GM18526 (cell line): ENCODE data around the gene FOLR3.

Experiments used
- POLR2A ChIP-seq: IDR thresholded peaks from 3 replicates; pipeline ENCODE4 v1.6.1; 2011; ENCODE audit not compliant: insufficient read length; ENCODE audit errors: extremely low read depth

Gene FOLR3

DNA sequence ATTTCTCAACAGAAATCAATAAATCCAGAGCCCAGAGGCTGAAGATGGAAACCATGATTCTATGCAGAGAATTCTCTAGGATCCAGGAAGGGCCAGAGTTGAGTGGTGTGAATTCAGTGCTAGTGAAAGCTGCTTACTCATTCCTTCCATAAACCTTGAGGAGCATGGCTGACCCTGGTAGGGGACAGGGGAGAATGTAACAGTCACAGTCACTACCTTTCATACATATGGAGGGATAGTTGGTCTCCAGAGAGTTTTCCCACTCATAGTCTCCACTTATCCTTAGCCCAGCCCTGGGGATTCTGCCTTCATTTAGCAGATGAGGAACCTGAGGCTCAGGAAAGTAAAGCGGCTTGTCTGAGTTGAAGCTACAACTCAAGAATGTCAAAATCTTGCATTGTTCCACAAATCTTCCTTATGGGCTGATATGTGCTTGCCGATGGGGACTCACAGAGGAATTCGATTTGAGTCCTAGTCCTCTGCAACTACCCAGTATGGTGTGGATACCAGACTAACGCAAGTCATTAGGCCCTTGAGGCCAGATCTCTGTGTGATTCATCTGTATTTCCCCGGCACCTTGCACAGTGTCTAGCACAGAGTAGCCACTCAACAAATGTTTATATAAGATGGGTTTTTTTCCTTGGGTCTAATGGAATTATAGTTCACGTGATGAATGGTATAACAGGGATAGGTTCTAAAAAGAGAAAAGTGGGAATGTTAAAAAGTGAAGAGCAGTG is 19.3 kb upstream of the FOLR3 start:
- TF ChIP-seq POLR2A: no peak

DNA sequence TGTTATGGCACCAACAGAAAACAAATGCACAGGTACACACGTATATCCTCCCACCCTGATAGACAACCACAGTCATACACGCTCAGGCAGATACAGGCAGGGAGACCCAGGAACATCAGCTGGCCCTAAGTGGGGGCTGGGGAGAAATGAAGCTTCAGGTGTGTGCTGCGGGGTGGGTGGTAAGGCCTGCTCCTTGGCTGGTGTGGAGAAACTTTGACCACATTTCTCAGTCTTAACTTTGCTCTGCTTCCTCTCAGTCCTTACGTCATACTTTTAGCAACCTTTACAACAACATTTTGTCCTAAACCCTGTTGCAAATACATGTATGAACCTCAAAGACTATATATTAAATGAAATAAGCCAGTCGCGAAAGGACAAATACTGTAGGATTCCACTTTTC is 16.3 kb upstream of the FOLR3 start:
- TF ChIP-seq POLR2A: no peak

DNA sequence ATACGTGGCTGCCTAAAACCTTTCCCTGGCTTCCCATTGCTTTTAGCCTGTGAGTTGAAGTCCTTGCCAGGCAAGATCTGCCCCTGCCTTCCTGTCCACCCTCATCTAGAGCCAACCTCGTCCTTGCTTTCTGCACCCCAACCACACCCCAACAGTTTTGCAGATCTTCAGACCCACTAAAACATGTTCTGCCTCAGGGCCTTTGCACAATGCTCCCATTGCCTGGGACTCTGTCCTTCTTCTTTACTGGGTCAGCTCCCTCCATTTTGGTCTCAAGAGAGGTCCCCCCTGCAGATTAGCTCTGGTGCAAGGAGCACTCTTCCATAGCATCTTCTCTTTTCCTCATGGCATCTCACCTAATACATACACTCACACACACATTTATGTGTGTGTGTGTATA is 14.6 kb upstream of the FOLR3 start:
- TF ChIP-seq POLR2A: no peak

DNA sequence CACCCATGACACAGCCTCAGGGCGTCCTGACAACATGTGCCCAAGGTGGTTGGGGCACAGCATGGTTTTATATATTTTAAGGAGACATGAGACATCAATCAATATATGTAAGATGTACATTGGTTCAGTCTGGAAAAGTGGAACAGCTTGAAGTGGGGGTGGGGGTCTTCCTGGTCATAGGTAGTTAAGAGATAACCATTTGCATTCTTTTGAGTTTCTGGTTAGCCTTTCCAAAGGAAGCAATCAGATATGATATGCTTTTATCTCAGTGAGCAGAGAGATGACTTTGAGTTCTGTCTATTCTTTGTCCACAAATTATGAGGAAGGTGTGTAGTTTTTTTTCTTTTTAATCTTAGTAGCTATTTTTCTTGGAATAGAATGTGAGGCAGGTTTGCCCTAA is 12.9 kb upstream of the FOLR3 start:
- no peak for TF ChIP-seq POLR2A

DNA sequence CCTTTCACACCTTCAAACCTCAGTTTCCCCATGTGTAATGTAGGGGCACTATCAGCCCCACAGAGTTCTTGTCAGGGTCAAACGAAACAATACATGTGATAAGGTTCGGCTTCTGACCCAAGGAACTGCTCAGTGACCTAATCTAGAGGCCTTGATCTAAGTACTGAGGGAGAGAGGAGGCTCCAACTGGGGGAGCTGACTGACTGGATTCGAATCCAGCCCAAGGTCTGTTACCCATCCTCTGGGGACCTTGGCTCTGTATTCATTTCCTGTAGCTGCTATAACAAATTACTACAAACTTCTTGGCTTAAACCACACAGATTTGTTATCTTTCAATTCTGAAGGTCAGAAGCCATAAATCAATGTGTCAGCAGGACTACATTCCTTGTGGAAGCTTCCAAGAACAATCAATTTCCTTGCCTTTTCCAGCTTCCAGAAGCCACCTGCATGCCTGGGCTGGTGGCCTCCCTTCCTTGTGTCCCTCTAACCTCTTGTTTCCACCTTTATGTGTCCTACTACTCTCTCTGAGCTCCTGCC is 12.3 kb upstream of the FOLR3 start:
- no peak for TF ChIP-seq POLR2A

DNA sequence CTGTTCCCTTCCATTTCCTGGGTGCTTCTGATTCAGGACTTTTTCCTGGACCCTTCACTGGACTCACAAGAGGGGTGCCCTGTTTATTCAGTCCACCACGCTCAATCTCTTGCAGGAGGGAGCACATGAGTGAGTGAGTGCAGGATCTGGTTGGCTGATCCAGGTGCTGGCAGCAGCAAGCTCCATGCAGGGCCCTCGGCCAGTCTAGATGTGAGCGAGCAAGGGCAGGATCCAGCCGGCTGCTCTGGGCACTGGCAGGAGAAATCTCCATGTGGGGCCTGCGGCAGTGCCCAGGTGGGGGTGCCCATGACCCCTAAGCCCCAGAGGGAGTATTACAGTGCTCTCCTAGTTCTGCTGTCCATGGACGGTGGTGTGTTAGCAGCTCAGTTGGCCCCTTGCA is 11.5 kb upstream of the FOLR3 start:
- TF ChIP-seq POLR2A: no peak

DNA sequence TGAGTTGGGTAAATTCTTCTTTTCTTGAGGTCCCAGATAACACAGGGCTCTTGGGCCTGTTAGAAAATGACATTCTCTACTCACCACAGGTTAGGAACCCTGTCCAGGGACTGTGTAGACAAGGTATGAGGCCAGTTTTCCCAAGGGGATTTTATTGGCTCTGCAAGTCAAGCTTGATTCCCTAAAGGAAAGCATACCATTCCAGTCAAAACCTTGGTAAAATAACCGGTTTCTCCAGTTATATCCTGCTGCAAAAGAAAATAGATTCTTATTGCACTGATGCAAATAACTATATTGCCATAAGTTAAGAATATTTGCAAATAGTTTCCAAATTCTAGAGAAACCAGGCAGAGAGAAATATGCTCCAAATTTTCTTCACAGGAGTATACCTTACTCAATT is 9.6 kb upstream of the FOLR3 start:
- no peak for TF ChIP-seq POLR2A

DNA sequence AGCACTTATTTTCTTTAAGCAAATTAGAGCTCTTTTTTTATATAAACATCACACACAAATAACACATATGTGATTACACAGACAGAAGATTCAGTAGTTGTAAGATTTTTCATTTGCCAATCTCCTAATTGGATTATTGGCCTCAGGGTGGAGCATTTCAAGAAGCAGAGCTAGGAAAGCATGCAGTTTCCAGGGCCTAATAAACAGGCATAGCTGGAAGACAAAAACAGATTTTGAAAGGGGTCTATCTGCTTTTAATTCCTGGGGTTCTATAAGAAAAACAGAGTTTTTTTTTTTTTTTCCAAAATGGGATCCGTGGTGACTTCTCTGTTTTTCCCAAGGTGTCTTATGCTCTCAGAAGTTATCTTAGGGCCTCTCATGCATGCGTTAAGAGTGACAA is 7.6 kb upstream of the FOLR3 start:
- no peak for TF ChIP-seq POLR2A

DNA sequence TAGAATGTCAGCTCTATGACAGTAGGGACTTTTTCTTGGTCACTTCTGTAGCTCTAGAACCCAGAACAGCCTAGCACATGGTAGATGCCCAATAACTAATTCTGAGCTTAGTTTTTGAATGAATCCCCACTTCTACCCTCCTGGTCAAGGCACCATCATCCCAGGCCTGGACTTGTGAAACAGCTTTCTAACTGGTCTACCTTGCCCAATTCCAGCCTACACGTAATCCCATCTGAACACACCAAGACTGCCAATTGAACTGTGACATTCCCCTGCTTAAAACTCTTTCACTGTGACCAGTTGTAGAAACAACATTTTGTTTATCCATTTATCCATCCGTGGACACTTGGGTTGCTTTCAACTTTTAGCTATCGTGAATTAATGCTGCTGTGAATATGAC is 6.1 kb upstream of the FOLR3 start:
- no peak for TF ChIP-seq POLR2A

- TF ChIP-seq POLR2A: no peak
Measured at GRCh38 chr11:72132646-72133045, 2.9 kb upstream of the FOLR3 start.

- TF ChIP-seq POLR2A: no peak
Measured at GRCh38 chr11:72135891-72136683, 562 bp downstream of the FOLR3 start.

GRCh38 chr11:72136684-72137262 is 1.2 kb downstream of the FOLR3 start:
- no peak for TF ChIP-seq POLR2A

- no peak for TF ChIP-seq POLR2A
Measured at GRCh38 chr11:72138821-72139390, 3.4 kb downstream of the FOLR3 start.

DNA sequence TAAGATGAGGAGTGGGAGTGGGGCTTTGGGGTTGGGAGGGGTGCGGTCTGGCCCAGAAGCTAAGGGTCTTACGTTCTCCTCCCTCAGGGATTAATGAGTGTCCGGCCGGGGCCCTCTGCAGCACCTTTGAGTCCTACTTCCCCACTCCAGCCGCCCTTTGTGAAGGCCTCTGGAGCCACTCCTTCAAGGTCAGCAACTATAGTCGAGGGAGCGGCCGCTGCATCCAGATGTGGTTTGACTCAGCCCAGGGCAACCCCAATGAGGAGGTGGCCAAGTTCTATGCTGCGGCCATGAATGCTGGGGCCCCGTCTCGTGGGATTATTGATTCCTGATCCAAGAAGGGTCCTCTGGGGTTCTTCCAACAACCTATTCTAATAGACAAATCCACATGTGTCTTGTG is 4.0 kb downstream of the FOLR3 start:
- TF ChIP-seq POLR2A: no peak

GRCh38 chr11:72140661-72141060 is 5.1 kb downstream of the FOLR3 start:
- no peak for TF ChIP-seq POLR2A

DNA sequence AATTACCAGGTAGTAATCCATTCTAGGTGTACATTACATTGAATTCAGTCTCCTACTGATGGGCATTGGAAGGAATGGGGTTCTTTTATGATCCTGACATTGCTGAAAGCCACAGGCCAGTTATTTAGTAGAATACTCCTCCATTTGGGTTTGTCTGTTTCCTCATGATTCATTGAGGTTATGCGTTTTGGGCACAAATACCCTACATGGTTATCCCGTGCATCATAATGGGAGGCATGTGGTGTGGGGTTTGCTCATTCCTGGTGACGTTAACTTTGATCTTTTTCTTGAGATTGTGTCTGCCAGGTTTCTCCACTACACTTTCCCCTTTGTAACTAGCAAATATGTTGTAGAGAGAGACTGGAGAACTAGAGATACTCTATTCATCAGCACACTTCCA is 5.5 kb downstream of the FOLR3 start:
- no peak for TF ChIP-seq POLR2A
